ENCODE results near the gene S1PR4.

Gene S1PR4

GRCh38 chr19:3178377-3178972 is at the start of gene S1PR4:
TSS of gene S1PR4 (plus strand) at chr19:3178769. CDS start at chr19:3178793, 24 bp downstream.
- DNase-seq = no peak

- no peak for DNase-seq
Observed at GRCh38 chr19:3129112-3129511, 49.5 kb upstream of the S1PR4 start.

GRCh38 chr19:3131168-3131567 is 47.4 kb upstream of the S1PR4 start:
- no peak for DNase-seq

GRCh38 chr19:3132971-3133792 is 45.4 kb upstream of the S1PR4 start:
- DNase-seq = no peak

GRCh38 chr19:3133793-3134116 is 44.8 kb upstream of the S1PR4 start:
- DNase-seq = no peak

- DNase-seq = no peak
Observed at GRCh38 chr19:3135961-3136683, 42.4 kb upstream of the S1PR4 start, which contains the start of gene GNA15. TSS of gene GNA15 (plus strand) at chr19:3136033. CDS start at chr19:3136451, 418 bp downstream.

- DNase-seq = no peak
Observed at GRCh38 chr19:3136684-3137055, 41.9 kb upstream of the S1PR4 start.

GRCh38 chr19:3137119-3137518 is 41.5 kb upstream of the S1PR4 start:
- DNase-seq = no peak

- no peak for DNase-seq
Observed at GRCh38 chr19:3138268-3138667, 40.3 kb upstream of the S1PR4 start.

GRCh38 chr19:3140667-3141038 is 37.9 kb upstream of the S1PR4 start:
- DNase-seq = no peak

GRCh38 chr19:3142292-3142670 is 36.3 kb upstream of the S1PR4 start:
- DNase-seq = no peak

GRCh38 chr19:3142781-3143337 is 35.7 kb upstream of the S1PR4 start:
- DNase-seq = no peak

- no peak for DNase-seq
Observed at GRCh38 chr19:3145909-3146676, 32.5 kb upstream of the S1PR4 start.

- DNase-seq = no peak
Observed at GRCh38 chr19:3146677-3147100, 31.9 kb upstream of the S1PR4 start.

GRCh38 chr19:3148503-3148902 is 30.1 kb upstream of the S1PR4 start:
- no peak for DNase-seq

- DNase-seq = no peak
Observed at GRCh38 chr19:3149089-3149488, 29.5 kb upstream of the S1PR4 start.

GRCh38 chr19:3149526-3150505 is 28.8 kb upstream of the S1PR4 start:
- DNase-seq = no peak

GRCh38 chr19:3150739-3151329 is 27.7 kb upstream of the S1PR4 start:
- no peak for DNase-seq

GRCh38 chr19:3151563-3152418 is 26.8 kb upstream of the S1PR4 start:
- no peak for DNase-seq

GRCh38 chr19:3152419-3152780 is 26.2 kb upstream of the S1PR4 start:
- no peak for DNase-seq

All from cortex of kidney (tissue), 1 donor.